IPS-20b (cell line): ENCODE results near the gene DUSP16.

Source experiments
- H3K27ac ChIP-seq: one replicate; pipeline ENCODE4 v1.5.1; 2013; ENCODE audit warnings: low read length
- H3K27me3 ChIP-seq: 2 replicates; pipeline ENCODE4 v1.6.1; 2013; ENCODE audit warnings: mild to moderate bottlenecking, low read length, inconsistent platforms; ENCODE audit not compliant: insufficient read depth
- H3K36me3 ChIP-seq: 2 replicates; pipeline ENCODE4 v1.6.1; 2013; ENCODE audit warnings: low read depth, mild to moderate bottlenecking, inconsistent platforms, low read length, moderate library complexity; ENCODE audit not compliant: insufficient read depth
- H3K4me1 ChIP-seq: 2 replicates; pipeline ENCODE4 v1.6.1; 2013; ENCODE audit warnings: mild to moderate bottlenecking, control low read depth, inconsistent platforms, low read length, moderate library complexity; ENCODE audit not compliant: insufficient read depth
- H3K4me3 ChIP-seq: 2 replicates; pipeline ENCODE4 v1.5.1; 2013; ENCODE audit warnings: mild to moderate bottlenecking, low read length, inconsistent platforms
- H3K9ac ChIP-seq: 2 replicates; pipeline ENCODE4 v1.6.1; 2013; ENCODE audit warnings: low read depth, mild to moderate bottlenecking, inconsistent platforms, low read length, moderate library complexity
- H3K9me3 ChIP-seq: 2 replicates; pipeline ENCODE4 v1.6.1; 2013; ENCODE audit warnings: mild to moderate bottlenecking, low read depth, low read length, inconsistent platforms; ENCODE audit not compliant: insufficient read depth

Gene DUSP16

DNA sequence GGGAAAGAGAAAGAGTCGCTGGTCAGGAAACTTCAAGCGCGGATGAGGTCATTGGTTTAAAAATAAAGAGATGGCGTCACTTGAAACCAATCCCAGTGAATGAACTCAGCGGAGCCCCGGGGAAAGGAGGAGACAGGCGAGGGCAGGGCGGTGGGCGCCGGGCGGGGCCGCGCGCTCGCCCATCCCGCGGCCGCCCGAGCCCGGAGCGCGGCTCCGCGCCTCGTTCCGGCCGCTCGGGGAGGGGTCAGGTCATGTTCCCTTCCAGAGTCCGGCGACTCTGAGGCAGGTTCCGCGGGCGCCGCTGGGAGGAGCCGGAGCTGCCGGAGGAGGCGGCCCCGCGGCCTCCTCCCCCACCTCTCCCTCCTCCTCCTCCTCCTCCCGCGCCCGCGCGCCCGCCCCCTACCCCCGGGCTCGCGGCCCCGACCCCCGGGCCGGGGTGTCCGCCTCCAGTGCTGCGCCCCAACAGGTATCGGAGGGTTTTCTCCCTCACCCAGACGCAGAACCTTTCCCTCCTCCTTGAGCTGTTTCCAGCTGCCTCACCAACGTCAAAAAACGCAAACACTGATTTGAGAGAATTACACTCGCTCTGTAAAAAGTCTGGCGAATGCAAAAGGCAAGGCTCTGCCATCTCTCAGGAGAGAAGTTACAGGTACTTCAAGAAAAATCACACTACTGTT, at the start of gene DUSP16:
Gene DUSP16, minus strand, starts transcription at position 279 of the 677 bp plus-strand sequence. CDS start 41,765 bp downstream, outside the sequence.
- H3K9me3 ChIP-seq, result peaks cover 4% of the 10 kb centered on the region
- H3K27me3 ChIP-seq, result no peaks in the 10 kb centered on the region
- peak within 1 kb of the TSS; percentile 90 for H3K27ac ChIP-seq

GRCh38 chr12:12612358-12612757, 49.7 kb upstream of the DUSP16 start:
- H3K36me3 ChIP-seq, result no peaks in the 10 kb centered on the region
- H3K4me3 ChIP-seq, result peak overlapping the region; percentile 92
- H3K4me1 ChIP-seq, result peaks cover 5% of the 10 kb centered on the region
- no peaks in the 10 kb centered on the region for H3K27me3 ChIP-seq
- H3K27ac ChIP-seq, result peak overlapping the region; percentile 23
- H3K9ac ChIP-seq, result peak overlapping the region; percentile 76; the same call in 1 of the 2 replicates
- no peaks in the 10 kb centered on the region for H3K9me3 ChIP-seq

More for the DNA sequence above, at the start of gene DUSP16:
- Histone ChIP-seq H3K4me3 (peak within 1 kb of the TSS; percentile 98), H3K9ac (peak within 1 kb of the TSS; percentile 96; the same call in 1 of the 2 replicates), H3K4me1 (peaks cover 21% of the 10 kb centered on the region), H3K36me3 (no peaks in the 10 kb centered on the region)

DNA sequence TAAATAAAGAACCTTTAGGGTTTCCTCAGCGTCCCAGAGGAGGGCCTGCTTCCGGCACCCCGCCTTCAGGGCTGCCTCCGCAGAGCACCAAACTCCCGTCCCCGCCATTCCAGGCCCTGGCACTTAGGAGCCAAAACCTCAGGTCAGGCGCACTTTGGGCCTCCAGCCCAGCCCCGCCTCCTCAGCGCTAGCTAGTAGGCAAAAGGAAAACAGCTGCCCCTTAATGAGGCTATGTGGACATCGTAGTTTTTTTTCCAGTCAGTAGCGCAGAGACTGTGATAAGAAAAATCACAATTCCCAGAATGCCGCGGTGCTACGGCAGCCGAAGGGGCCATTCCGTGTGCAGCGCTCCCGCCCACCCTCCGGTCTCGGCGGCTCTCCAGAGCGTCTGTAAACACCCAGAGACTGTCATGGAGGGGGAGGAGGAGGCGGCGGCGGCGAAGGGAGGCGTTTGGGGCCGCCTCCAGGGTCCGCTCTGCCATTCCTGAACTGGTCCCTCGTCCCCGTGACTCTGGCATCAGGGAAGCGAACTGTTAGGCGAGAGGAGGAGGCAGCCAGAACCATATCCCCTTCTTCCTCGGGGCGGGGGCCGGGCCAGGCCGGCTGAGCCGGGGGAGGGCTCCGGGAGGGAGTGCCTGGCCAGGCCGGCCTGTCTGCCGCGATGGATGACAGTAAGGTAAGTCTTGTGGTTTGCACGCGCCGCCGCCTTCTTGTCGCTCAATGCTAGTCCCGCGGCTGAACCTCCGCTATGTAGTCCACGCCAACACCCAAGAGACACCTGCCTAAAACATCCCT, 49.0 kb upstream of the DUSP16 start, which contains the start of gene CREBL2:
Gene CREBL2, plus strand, starts transcription at position 365 of the 795 bp plus-strand sequence. Its CDS starts 297 bp downstream, at position 662.
- peak within 1 kb of the TSS; percentile 74 for H3K27ac ChIP-seq
- H3K9me3 ChIP-seq, result no peaks in the 10 kb centered on the region
- peaks cover 12% of the 10 kb centered on the region for H3K4me1 ChIP-seq
- peak within 1 kb of the TSS; percentile 78; the same call in 1 of the 2 replicates for H3K9ac ChIP-seq
- peak within 1 kb of the TSS; percentile 92 for H3K4me3 ChIP-seq
- no peaks in the 10 kb centered on the region for H3K27me3 ChIP-seq
- no peaks in the 10 kb centered on the region for H3K36me3 ChIP-seq

GRCh38 chr12:12610711-12611110, 48.0 kb upstream of the DUSP16 start:
- Histone ChIP-seq H3K9me3 (no peaks in the 10 kb centered on the region), H3K4me1 (peaks cover 12% of the 10 kb centered on the region), H3K27ac (no peak overlapping the region), H3K4me3 (no peak overlapping the region), H3K36me3 (no peaks in the 10 kb centered on the region), H3K9ac (peak overlapping the region; percentile 78; the same call in 1 of the 2 replicates), H3K27me3 (no peaks in the 10 kb centered on the region)

- H3K9ac ChIP-seq, result no peak overlapping the region
- H3K4me3 ChIP-seq, result no peak overlapping the region
- H3K4me1 ChIP-seq, result peaks cover 12% of the 10 kb centered on the region
- H3K27me3 ChIP-seq, result no peaks in the 10 kb centered on the region
- H3K9me3 ChIP-seq, result no peaks in the 10 kb centered on the region
- no peak overlapping the region for H3K27ac ChIP-seq
- no peaks in the 10 kb centered on the region for H3K36me3 ChIP-seq
Observed at GRCh38 chr12:12609692-12610091, 47.0 kb upstream of the DUSP16 start.

- Histone ChIP-seq H3K27ac (no peak overlapping the region), H3K4me3 (no peak overlapping the region), H3K9me3 (no peaks in the 10 kb centered on the region), H3K27me3 (no peaks in the 10 kb centered on the region), H3K36me3 (no peaks in the 10 kb centered on the region), H3K9ac (no peak overlapping the region), H3K4me1 (peaks cover 12% of the 10 kb centered on the region)
Observed at GRCh38 chr12:12608557-12608957, 45.9 kb upstream of the DUSP16 start.

GRCh38 chr12:12606781-12607589, 44.3 kb upstream of the DUSP16 start:
- no peak overlapping the region for H3K9ac ChIP-seq
- H3K9me3 ChIP-seq, result no peaks in the 10 kb centered on the region
- peaks cover 8% of the 10 kb centered on the region for H3K4me1 ChIP-seq
- no peak overlapping the region for H3K27ac ChIP-seq
- H3K27me3 ChIP-seq, result no peaks in the 10 kb centered on the region
- no peak overlapping the region for H3K4me3 ChIP-seq
- H3K36me3 ChIP-seq, result no peaks in the 10 kb centered on the region

GRCh38 chr12:12604740-12605139, 42.1 kb upstream of the DUSP16 start:
- H3K36me3 ChIP-seq, result no peaks in the 10 kb centered on the region
- H3K27me3 ChIP-seq, result no peaks in the 10 kb centered on the region
- no peak overlapping the region for H3K27ac ChIP-seq
- peaks cover 8% of the 10 kb centered on the region for H3K4me1 ChIP-seq
- no peaks in the 10 kb centered on the region for H3K9me3 ChIP-seq
- no peak overlapping the region for H3K9ac ChIP-seq
- H3K4me3 ChIP-seq, result no peak overlapping the region

DNA sequence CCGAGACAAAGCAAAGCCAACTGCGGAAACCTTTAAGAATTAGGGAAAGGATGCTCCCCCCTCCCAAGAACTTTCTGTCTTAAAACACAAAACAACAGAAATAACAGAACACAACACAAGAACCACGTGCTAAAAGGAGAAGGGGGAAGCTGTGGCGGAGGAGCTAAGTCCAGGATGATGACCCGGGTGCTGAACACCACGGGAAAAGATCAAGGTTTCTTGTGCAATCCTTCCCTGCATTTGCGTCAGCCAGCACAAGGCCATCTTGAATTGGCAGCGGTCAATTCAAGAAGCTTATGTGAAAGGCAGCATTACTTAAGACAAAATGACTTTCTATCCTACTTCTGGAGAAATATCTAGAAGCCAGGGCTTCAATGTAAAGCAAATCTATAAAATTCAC, 38.0 kb upstream of the DUSP16 start:
- H3K36me3 ChIP-seq, result no peaks in the 10 kb centered on the region
- H3K4me3 ChIP-seq, result no peak overlapping the region
- H3K9me3 ChIP-seq, result no peaks in the 10 kb centered on the region
- no peak overlapping the region for H3K27ac ChIP-seq
- H3K27me3 ChIP-seq, result no peaks in the 10 kb centered on the region
- no peak overlapping the region for H3K9ac ChIP-seq
- no peaks in the 10 kb centered on the region for H3K4me1 ChIP-seq

DNA sequence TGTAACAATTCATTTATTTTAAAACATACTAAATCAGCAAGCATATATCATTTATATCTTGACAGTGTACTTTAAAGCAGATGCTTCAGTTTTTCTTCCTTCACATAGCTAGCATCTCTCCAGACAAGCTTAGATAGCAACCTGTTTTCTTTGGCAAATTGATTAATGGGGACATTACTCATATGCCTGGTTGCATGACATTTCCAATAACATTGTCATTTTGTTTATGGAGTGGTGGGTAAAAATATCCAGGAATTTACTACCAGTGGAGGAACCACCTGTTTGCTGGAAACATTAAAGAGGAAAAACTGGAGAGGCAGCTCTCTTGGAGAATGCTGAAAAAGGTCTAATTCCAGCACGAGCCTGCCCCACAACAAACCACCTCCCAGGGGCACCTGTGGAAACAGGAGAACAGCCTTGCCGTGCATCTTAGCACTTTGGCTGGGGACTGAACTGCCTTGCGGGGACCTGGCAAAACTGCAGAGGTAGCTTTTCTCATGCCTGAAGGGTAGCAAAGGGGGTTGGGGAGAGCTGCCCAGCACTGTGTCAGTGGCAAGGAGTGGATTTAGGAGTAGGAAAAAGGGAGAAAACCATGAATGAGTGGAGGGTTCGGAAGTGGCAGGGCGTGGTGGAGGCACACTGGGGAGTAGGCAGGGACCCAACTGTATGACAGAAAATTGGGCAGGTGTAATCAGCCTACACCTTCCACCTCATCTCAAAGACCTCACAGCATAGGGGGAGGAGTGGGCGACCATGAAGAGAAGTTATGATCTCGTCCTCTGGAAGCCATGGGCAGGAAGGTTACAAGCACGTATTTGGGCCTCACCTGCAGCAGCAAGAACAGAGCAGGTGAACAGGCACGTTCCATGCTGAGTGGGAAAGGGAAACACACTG, 37.3 kb upstream of the DUSP16 start:
- no peak overlapping the region for H3K27ac ChIP-seq
- H3K4me3 ChIP-seq, result no peak overlapping the region
- no peaks in the 10 kb centered on the region for H3K9me3 ChIP-seq
- H3K4me1 ChIP-seq, result no peaks in the 10 kb centered on the region
- H3K27me3 ChIP-seq, result no peaks in the 10 kb centered on the region
- H3K9ac ChIP-seq, result no peak overlapping the region
- no peaks in the 10 kb centered on the region for H3K36me3 ChIP-seq
